ENCODE data around the gene RGS17.
"Not testable (repeated sequence)": the region's sequence is repeated elsewhere in the genome, so short reads cannot be mapped to it uniquely, and the experiment has no call there.

The RGS17 gene

DNA sequence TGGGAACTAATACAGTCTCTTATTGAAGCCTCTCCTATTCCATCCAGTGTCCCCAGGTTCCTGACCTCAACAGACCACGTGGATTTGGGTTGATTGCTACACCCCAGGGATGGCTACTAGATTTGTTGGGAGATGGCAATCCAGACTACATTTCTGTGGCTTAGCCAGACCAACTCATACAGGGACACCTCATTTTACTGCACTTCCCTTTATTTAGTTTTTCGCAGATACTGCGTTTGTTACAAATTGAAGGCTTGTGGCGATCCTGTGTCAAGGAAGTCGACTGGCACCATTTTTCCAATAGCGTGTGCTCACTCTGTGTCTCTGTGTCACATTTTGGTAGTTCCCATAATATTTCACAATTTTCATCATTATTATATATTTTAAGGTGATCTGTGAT, 118.2 kb downstream of the RGS17 start:
- in situ Hi-C loops (cut with HindIII; ENCODE audit: low sequenced_read_pairs), result no loop called here
- no peak overlapping the region for H3K4me3 ChIP-seq (ENCODE audit: low read depth, low read length)
- TF ChIP-seq, protein P1, sequence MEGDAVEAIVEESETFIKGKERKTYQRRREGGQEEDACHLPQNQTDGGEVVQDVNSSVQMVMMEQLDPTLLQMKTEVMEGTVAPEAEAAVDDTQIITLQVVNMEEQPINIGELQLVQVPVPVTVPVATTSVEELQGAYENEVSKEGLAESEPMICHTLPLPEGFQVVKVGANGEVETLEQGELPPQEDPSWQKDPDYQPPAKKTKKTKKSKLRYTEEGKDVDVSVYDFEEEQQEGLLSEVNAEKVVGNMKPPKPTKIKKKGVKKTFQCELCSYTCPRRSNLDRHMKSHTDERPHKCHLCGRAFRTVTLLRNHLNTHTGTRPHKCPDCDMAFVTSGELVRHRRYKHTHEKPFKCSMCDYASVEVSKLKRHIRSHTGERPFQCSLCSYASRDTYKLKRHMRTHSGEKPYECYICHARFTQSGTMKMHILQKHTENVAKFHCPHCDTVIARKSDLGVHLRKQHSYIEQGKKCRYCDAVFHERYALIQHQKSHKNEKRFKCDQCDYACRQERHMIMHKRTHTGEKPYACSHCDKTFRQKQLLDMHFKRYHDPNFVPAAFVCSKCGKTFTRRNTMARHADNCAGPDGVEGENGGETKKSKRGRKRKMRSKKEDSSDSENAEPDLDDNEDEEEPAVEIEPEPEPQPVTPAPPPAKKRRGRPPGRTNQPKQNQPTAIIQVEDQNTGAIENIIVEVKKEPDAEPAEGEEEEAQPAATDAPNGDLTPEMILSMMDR (IDR thresholded peaks at IDR 0.05; ENCODE audit: low read depth, low read length, missing control alignments), result no peak
- DNase-seq (ENCODE audit: low read depth), result no peak

DNA sequence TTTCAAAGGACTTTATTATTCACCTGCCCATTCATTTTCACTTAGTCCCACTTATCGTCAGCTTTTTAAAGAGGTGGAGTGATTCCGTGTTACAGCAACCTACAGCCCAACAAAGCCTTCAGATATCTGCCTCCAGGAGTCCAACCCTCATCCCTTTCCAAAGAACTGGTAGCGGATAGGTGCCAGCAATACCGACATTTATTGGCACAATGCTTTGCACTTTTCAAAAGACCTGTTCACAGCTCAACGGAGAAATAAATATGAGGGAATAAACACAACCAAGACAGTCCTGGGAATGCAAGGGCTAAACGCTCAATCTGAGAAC, 127.8 kb downstream of the RGS17 start:
- in situ Hi-C loops (cut with HindIII; ENCODE audit: low sequenced_read_pairs), result no loop called here
- no peak for DNase-seq (ENCODE audit: low read depth)
- H3K4me3 ChIP-seq (ENCODE audit: low read depth, low read length), result peak overlapping the region; percentile 93
- TF ChIP-seq, protein P1 (IDR thresholded peaks at IDR 0.05; ENCODE audit: low read depth, low read length, missing control alignments), result no peak

DNA sequence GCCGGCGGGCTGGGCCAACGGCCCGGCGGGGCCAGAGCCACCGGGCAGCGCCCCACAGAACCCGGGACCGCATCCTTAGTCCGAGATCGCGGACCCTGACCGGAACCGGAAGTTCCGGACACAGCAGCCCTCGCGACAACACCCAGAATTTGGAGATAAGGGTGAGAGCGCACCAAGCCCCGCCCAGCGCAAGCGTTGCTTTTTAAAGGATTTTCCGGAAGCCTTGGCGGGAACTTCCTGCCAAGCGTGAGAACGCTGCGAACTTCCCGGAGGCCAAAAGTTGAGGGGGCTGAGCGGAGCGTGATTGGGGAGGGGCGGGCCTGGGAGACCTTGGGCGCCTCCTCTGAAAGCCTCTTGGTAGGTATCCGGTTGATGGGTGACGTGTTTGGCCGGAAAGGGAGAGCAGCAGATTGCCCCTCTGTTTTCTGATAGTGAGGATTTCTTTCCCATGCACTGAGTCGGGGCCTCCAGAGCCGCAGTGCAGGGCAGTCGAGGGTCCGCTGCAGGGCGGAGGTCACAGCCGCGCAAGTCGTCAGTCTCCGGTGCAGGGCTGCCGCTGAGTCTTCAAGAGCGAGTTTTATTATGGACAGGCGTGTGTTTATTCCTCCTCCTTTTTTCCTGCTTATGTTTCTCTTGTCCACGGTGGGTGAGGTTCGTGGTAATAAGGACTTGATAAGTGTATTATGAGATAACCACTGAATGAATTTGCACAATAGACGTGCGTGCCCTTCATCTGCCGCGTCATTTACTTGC, 128.3 kb downstream of the RGS17 start, which contains the start of gene MTRF1L:
TSS of gene MTRF1L (minus strand) at position 97 of the 753 bp plus-strand sequence. CDS start at position 73, 24 bp downstream.
- in situ Hi-C loops (cut with HindIII; ENCODE audit: low sequenced_read_pairs), result no loop called here
- peak; percentile 92 for DNase-seq (ENCODE audit: low read depth)
- TF ChIP-seq, protein P1 (IDR thresholded peaks at IDR 0.05; ENCODE audit: low read depth, low read length, missing control alignments), result no peak
- peak within 1 kb of the TSS; percentile 93 for H3K4me3 ChIP-seq (ENCODE audit: low read depth, low read length)

DNA sequence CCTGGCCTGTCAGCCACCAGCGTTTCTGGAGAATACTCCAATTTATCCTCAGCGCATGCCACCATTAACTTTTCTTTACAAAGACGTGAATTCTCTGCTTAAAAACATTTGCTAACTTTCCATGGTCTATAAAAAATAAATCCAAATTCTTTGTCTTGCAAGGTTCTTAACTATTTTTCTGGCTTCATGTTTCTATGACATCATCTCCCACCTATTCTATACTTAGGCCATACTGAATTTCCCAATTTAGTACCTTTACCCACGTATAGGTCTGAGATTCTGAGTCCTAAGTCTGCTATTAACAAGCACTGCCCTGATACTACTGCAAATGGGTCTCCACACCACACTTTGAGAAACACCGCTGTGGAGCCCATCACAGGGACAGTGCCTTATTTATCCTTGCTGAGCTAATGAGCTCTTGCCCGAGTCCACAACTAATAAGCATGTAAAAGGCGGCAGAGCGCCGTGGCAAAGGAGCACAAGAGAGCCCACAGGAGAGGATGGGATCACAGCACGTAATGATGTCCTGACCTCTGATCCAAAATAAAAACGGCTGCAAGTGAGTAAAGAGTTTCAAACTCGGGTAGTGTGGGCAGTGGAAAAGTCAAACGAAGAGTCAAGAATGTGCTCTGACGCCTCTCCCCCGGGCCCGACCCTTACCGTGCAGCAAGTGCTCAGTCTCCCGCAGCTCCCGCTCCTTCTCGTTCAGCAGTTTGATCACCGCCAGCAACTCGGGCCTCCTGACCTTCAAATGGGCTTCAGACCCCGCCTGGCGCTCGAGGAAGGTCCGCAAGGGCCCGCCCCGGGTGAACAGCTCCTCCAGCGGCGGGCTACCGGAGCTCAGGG, 129.1 kb downstream of the RGS17 start:
- TF ChIP-seq, protein P1 (IDR thresholded peaks at IDR 0.05; ENCODE audit: low read depth, low read length, missing control alignments), result no peak
- in situ Hi-C loops (cut with HindIII; ENCODE audit: low sequenced_read_pairs), result no loop called here
- peak overlapping the region; percentile 93 for H3K4me3 ChIP-seq (ENCODE audit: low read depth, low read length)
- DNase-seq (ENCODE audit: low read depth), result no peak

DNA sequence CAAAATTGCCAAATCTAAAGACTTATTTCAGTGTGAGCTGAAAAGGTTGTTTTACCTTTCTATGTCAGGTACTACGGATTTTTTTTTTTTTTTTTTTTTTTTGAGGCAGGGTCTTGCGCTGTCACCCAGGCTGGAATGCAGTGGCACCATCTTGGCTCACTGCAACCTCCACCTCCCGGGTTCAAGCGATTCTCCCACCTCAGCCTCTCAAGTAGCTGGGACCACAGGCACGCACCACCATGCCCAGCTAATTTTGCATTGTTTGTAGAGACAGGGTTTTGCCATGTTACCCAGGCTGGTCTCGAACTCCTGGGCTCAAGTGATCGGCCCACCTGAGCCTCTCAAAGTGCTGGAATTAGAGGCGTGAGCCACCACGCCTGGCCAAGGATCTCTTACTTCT, 130.3 kb downstream of the RGS17 start:
- in situ Hi-C loops (cut with HindIII; ENCODE audit: low sequenced_read_pairs); H3K4me3 ChIP-seq (ENCODE audit: low read depth, low read length); DNase-seq (ENCODE audit: low read depth): not testable (repeated sequence)

DNA sequence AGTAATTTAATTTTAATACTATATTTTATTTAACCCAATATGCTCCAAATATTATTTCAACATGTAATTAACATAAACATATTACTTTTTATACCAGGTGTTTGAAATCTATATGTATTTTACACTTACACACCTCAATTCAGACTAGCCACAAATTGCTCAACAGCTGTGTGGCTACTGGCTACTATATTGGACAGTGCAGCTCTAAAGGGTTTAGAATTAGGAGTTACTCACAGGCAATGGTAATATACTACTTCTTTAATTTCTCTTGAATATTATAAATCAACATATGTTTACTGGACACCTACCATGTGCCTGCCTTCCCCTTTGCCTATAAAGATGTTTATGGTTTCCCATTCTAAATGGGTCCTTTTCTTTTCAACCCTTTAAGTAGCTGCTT, 130.8 kb downstream of the RGS17 start:
- H3K4me3 ChIP-seq (ENCODE audit: low read depth, low read length), result no peak overlapping the region
- TF ChIP-seq, protein P1 (IDR thresholded peaks at IDR 0.05; ENCODE audit: low read depth, low read length, missing control alignments), result no peak
- in situ Hi-C loops (cut with HindIII; ENCODE audit: low sequenced_read_pairs), result no loop called here
- no peak for DNase-seq (ENCODE audit: low read depth)

DNA sequence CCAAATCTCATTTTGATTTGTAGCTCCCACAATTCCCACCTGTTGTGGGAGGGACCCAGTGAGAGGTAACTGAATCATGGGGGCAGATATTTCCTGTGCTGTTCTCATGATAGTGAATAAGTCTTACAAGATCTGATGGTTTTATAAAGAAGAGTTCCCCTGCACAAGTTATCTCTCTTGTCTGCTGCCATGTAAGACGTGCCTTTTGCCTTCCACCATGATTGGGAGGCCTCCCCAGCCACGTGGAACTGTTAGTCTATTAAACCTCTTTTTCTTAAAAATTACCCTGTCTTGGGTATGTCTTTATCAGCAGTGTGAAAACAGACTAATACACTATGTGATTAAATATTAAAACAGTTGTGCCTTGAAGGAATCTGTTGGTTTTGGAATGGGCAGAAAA, 131.5 kb downstream of the RGS17 start:
- H3K4me3 ChIP-seq (ENCODE audit: low read depth, low read length); DNase-seq (ENCODE audit: low read depth); in situ Hi-C loops (cut with HindIII; ENCODE audit: low sequenced_read_pairs): not testable (repeated sequence)

All from astrocyte of the cerebellum (primary cell).